HAP-1 (cell line): Measurements from ENCODE around the gene SLC6A8.

ENCODE experiments used
- DNase-seq, 2 experiments: peaks; one replicate each; pipeline ENCODE4 v3.0.0-alpha.2; 2016 to 2020; ENCODE audit warnings: low spot score in 2 of 2
- H3K27me3 ChIP-seq: fragments of 250-450 bp; sonication (Bioruptor Pico); 2 replicates; pipeline ENCODE4 v1.5.1; 2020; ENCODE audit warnings: low read depth, mild to moderate bottlenecking, moderate library complexity
- H3K36me3 ChIP-seq: fragments of 250-450 bp; sonication (Bioruptor Pico); replicated peaks from 2 replicates; pipeline ENCODE4 v1.5.1; 2020; ENCODE audit warnings: mild to moderate bottlenecking
- H3K4me1 ChIP-seq: fragments of 250-450 bp; sonication (Bioruptor Pico); 2 replicates; pipeline ENCODE4 v1.5.1; 2020; ENCODE audit warnings: mild to moderate bottlenecking
- H3K4me3 ChIP-seq: fragments of 250-450 bp; sonication (Bioruptor Pico); 2 replicates; pipeline ENCODE4 v1.5.1; 2020; ENCODE audit warnings: mild to moderate bottlenecking, moderate library complexity
- H3K9me3 ChIP-seq: fragments of 250-450 bp; sonication (Bioruptor Pico); 2 replicates; pipeline ENCODE4 v1.5.1; 2020; ENCODE audit warnings: mild to moderate bottlenecking, moderate library complexity
- in situ Hi-C: fragments of 300-500 bp; cut with MboI; formaldehyde crosslinking; loops from 3 replicates; pipeline ENCODE4 v1.14.3; 2020; ENCODE audit warnings: low sequenced_read_pairs, inconsistent platforms, mixed read lengths

Gene SLC6A8

DNA sequence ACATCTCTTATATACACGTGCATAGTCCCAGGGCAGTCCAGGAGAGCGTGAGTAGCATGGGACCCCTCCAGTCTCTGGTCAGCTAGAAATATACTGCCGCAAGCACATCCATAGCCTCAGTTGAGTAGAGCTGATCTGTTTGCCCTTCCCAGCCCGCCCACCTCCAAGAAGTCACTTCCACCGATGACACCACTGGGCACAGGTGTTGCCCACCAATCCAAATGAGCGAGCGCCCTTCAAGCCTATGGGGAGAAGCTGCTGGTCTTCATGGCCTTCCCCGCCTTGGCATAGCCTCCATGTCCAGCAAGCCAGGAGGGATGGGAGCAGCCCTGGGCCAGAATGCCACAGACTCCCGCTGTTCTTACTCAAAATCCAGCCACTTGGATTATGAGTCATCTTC, 30.6 kb upstream of the SLC6A8 start:
- in situ Hi-C loops, result loop anchor here (25.0 kb wide), 1 partner anchor 695 kb away; no protein-coding TSS in a partner anchor

DNA sequence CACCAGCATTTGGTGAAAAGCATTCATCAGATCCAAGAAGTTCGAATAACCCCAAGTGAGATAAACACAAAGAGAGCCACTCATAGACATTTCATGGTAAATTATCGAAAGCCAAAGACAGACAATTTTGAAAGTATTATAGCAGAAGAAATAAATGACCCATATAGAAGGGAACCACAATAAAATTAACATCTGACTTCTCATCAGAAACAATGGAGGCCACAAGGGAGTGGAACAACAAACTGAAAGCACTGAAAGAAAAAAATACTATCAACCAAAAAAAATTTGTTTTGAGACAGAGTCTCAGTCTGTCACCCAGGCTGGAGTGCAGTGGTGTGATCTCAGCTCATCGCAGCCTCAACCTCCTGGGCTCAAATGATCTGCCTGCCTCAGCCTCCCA, 28.5 kb upstream of the SLC6A8 start:
- H3K36me3 ChIP-seq, result no peaks in the 10 kb centered on the region
- no peaks in the 10 kb centered on the region; the same call in 1 of the 2 replicates for H3K9me3 ChIP-seq
- DNase-seq, result no peak
- H3K27me3 ChIP-seq, result no peaks in the 10 kb centered on the region
- no peaks in the 10 kb centered on the region for H3K4me1 ChIP-seq
- no peak overlapping the region for H3K4me3 ChIP-seq
- in situ Hi-C loops, result loop anchor here (25.0 kb wide), 1 partner anchor 697 kb away; no protein-coding TSS in a partner anchor

More for the DNA sequence above, 30.6 kb upstream of the SLC6A8 start:
- DNase-seq, result no peak
- H3K9me3 ChIP-seq, result no peaks in the 10 kb centered on the region; the same call in 1 of the 2 replicates
- H3K27me3 ChIP-seq, result no peaks in the 10 kb centered on the region
- no peaks in the 10 kb centered on the region for H3K36me3 ChIP-seq
- H3K4me1 ChIP-seq, result no peaks in the 10 kb centered on the region
- no peak overlapping the region for H3K4me3 ChIP-seq

DNA sequence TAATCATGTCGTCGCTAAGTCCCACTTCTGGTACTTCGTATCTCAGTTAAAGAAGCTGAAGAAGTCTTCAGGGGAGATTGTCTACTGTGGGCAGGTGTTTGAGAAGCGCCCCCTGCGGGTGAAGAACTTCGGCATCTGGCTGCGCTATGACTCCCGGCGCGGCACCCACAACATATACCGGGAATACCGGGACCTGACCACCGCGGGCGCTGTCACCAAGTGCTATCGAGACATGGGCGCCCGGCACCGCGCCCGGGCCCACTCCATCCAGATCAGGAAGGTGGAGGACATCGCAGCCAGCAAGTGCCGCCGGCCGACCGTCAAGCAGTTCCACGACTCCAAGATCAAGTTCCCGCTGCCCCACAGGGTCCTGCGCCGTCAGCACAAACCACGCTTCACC, 25.5 kb upstream of the SLC6A8 start:
- DNase-seq, result peak; percentile 60 to 88
- H3K9me3 ChIP-seq, result no peaks in the 10 kb centered on the region; the same call in 1 of the 2 replicates
- no peaks in the 10 kb centered on the region for H3K27me3 ChIP-seq
- no peaks in the 10 kb centered on the region for H3K4me1 ChIP-seq
- in situ Hi-C loops, result loop anchor here (10.0 to 25.0 kb wide), 2 partner anchors 627 to 700 kb away; no protein-coding TSS in a partner anchor
- H3K36me3 ChIP-seq, result no peaks in the 10 kb centered on the region
- no peak overlapping the region for H3K4me3 ChIP-seq

DNA sequence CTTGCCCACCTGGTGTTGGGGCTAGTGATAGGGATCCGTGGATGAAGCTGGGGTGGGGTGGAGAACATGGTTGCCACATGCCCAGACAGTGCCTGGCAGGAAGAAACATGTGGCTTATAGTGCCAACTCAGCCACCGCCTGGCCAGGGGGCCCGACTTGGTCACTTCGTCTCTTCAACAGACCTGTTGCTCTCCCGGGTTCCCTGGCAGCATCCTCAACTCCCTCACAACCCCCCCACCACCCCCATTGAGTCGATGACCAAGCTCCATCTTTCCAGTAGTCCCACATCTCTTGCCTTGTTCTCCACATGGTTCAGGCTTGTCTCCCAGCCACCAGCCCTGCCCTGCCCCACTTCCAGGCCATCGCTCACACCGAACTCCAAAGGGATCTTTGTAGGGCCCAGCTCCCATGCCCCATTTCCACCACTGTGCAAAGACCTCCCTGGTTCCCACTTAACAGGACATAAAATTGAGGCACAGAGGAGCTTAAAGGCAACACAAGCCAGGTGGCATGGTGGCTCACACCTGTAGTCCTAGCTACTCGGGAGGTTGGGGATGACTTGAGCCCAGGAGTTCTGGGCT, 21.9 kb upstream of the SLC6A8 start:
- H3K9me3 ChIP-seq, result no peaks in the 10 kb centered on the region
- H3K27me3 ChIP-seq, result no peaks in the 10 kb centered on the region
- in situ Hi-C loops, result loop anchor here (5.0 to 25.0 kb wide), 3 partner anchors 129 to 704 kb away; no protein-coding TSS in a partner anchor
- peaks cover 2% of the 10 kb centered on the region; the same call in 1 of the 2 replicates for H3K4me1 ChIP-seq
- H3K4me3 ChIP-seq, result no peak overlapping the region
- H3K36me3 ChIP-seq, result no peaks in the 10 kb centered on the region
- DNase-seq, result no peak

DNA sequence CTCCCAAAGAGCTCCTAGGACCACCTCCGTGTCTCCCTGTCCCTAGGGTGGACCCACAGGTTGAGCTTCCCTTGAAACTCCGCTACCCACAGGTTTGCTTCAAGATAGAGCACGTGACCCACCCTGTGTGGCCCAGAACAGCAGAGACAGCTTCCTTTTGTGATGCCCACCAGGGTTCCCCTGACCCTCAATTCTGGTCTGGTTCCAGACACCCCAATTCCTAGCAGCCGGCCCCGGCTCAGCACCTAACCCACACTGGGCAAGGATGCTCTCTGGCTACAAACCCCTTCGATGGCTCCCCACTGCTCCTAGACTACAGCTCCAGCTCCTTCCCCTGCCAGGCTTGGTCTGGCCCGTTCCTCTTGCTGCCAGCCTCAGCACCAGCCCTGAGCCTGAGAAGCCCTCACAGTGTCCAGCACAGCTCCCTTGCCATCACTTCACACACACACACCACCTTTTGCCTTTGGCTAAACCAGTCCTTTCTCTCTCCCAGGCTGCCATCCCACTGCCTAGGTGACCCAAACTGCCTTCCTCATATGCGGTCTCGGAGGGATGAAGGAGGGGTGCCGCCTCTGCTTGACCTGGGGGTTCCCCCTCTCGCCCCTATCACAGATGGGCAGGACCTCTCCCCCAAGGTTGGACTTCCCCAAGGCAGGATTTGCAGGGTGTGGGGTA, 20.3 kb upstream of the SLC6A8 start:
- Histone ChIP-seq H3K27me3 (no peaks in the 10 kb centered on the region), H3K4me3 (peak overlapping the region; percentile 41), H3K9me3 (no peaks in the 10 kb centered on the region), H3K36me3 (no peaks in the 10 kb centered on the region), H3K4me1 (peaks cover 2% of the 10 kb centered on the region; the same call in 1 of the 2 replicates)
- in situ Hi-C loops, result loop anchor here (5.0 to 25.0 kb wide), 3 partner anchors 130 to 705 kb away; no protein-coding TSS in a partner anchor
- no peak for DNase-seq

DNA sequence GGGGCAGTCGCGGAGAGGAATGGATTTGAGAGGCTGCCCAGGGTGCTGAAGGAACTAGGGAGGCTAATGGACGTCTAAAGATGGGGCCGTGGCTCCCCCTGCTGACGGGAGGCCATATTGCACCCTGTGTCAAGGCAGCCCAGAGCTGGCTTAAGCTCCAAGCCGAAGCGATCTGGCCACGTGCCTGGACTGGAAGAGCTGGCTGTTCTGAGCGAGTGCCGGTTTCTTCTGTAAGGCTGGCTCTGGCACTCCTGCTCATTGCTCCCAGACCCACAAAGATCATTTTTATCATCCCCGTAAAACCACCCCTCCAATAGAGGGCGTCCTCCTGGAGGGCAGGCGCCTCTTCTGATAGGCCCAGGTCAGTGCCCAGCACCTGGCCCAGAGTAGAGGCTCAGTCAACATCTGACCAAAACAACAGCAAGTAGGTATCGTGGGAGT, 19.8 kb upstream of the SLC6A8 start:
- in situ Hi-C loops, result loop anchor here (5.0 to 25.0 kb wide), 3 partner anchors 131 to 706 kb away; no protein-coding TSS in a partner anchor
- Histone ChIP-seq H3K4me1 (peaks cover 2% of the 10 kb centered on the region; the same call in 1 of the 2 replicates), H3K4me3 (peak overlapping the region; percentile 41), H3K36me3 (no peaks in the 10 kb centered on the region), H3K27me3 (no peaks in the 10 kb centered on the region), H3K9me3 (no peaks in the 10 kb centered on the region)
- peak; percentile 76 to 96 for DNase-seq

DNA sequence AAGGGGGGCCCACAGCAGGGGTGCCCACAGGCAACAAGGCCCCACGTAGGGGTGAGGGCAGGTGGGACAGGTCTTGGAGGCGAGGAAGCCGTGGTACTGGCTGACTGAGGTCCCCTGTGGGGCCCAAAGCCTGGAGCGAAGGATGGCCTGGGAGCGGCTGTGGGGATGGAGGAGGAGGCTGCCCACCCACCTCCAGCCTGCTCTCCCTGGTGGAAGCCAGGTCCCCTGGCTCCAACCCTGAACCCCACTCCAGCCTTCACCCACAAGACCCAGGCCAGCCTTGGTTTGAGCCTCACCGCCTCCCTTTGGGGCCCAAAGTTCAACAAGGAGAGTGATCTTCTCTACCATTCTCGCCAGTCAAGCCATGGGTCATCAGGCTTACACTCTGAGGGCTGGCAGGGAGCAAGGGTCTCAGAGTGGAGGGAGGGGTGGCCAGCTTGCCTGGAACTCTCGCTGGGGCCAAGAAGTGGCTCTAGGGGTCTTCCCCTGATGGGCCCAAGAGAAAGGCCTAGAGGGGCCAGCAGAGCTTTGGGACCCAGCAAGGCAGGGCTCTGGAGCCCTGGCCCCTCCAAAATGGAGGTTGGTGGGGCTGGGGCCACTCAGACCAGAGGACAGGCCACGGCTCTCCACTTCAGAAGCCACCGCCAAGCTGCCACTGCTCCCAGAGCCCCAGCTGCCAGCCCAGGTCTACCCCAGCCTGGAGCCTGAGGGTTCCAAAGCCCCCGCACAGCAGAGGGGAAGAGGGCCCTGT, 19.1 kb upstream of the SLC6A8 start:
- H3K4me1 ChIP-seq, result peaks cover 2% of the 10 kb centered on the region; the same call in 1 of the 2 replicates
- no peaks in the 10 kb centered on the region for H3K27me3 ChIP-seq
- no peaks in the 10 kb centered on the region for H3K9me3 ChIP-seq
- H3K4me3 ChIP-seq, result no peak overlapping the region
- DNase-seq, result no peak
- in situ Hi-C loops, result loop anchor here (5.0 to 25.0 kb wide), 3 partner anchors 131 to 706 kb away; no protein-coding TSS in a partner anchor
- no peaks in the 10 kb centered on the region for H3K36me3 ChIP-seq

DNA sequence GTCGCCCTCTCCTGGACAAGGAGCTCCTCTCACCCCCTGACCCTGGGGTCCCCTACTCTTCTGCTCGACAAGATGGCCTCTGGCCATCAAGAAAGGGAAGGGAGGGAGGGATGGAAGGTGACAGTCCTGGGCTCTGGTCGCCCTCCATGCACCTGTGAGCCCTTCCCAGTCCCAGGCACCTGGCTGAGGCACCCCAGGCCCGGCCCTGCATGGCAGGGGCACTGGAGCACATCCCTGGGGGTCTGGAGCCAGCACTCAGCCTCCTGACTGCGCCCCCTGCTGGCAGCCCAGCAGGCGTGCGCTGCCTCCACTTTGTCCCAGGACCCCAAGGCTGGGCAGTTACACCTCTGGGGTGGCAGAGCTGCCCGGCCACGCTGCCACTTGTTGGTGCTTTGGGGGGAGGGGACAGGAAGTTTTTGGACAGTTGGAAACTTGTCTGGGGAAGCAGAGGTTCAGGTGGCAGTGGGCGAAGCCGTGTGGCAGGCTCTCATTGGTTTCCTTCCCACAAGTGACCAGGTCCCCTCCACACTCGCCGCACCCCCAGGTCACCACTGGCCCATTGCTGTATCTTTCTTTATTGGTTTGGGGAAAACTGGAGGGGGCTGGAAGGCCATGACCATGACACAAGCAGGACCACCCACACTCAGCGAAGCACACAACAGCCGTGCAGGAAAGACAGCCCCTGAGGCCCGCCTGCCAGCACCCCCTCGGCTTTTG, 18.4 kb upstream of the SLC6A8 start:
- H3K9me3 ChIP-seq, result no peaks in the 10 kb centered on the region
- peaks cover 2% of the 10 kb centered on the region; the same call in 1 of the 2 replicates for H3K4me1 ChIP-seq
- H3K4me3 ChIP-seq, result no peak overlapping the region
- H3K36me3 ChIP-seq, result no peaks in the 10 kb centered on the region
- H3K27me3 ChIP-seq, result peaks cover 4% of the 10 kb centered on the region
- DNase-seq, result peak in 1 of 2 experiments; percentile 81
- in situ Hi-C loops, result loop anchor here (5.0 to 25.0 kb wide), 3 partner anchors 132 to 707 kb away; no protein-coding TSS in a partner anchor

DNA sequence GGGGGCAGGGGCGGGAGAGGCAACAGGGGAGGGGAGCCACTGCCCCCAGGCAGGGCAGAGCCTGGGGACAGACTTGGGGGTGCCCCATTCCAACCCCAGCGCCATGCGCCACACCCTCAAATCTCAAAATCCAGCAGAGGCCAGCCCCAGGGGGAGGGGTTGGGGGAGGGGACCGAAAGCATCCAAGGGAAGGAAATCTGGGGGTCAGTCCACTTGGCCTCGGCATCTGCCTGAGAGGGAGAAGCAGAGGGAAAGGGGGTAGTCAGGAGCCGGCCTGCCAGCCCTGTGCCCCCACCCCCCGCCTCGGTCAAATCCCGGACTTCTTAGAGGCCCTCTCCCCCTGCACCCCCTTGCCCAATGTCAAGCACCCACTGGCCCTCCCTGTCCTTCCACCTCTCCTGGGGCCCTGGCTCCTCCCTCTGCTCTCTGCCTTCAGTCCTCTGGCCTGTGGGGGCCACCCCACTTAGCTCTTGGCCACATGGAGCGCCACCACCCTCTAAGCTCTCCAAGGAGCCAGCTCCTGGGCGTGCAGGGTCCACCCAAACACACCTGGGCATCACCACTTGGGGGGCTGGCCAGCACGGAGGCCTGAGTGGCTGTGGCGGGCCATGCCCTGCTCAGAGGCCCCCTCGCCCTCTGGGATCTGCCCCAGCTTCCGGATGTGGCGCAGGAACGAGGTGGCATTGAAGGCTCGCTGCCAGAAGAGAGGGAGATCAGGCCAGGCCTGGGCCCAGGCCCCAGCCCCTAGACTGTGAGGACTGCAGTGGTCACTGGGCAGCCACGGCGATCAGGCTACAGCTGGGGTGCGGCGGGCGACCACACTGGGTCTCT, 17.6 kb upstream of the SLC6A8 start:
- no peak for DNase-seq
- H3K27me3 ChIP-seq, result peaks cover 4% of the 10 kb centered on the region
- no peaks in the 10 kb centered on the region for H3K9me3 ChIP-seq
- H3K36me3 ChIP-seq, result no peaks in the 10 kb centered on the region
- peaks cover 2% of the 10 kb centered on the region; the same call in 1 of the 2 replicates for H3K4me1 ChIP-seq
- in situ Hi-C loops, result loop anchor here (5.0 to 25.0 kb wide), 3 partner anchors 133 to 708 kb away; no protein-coding TSS in a partner anchor
- H3K4me3 ChIP-seq, result no peak overlapping the region

DNA sequence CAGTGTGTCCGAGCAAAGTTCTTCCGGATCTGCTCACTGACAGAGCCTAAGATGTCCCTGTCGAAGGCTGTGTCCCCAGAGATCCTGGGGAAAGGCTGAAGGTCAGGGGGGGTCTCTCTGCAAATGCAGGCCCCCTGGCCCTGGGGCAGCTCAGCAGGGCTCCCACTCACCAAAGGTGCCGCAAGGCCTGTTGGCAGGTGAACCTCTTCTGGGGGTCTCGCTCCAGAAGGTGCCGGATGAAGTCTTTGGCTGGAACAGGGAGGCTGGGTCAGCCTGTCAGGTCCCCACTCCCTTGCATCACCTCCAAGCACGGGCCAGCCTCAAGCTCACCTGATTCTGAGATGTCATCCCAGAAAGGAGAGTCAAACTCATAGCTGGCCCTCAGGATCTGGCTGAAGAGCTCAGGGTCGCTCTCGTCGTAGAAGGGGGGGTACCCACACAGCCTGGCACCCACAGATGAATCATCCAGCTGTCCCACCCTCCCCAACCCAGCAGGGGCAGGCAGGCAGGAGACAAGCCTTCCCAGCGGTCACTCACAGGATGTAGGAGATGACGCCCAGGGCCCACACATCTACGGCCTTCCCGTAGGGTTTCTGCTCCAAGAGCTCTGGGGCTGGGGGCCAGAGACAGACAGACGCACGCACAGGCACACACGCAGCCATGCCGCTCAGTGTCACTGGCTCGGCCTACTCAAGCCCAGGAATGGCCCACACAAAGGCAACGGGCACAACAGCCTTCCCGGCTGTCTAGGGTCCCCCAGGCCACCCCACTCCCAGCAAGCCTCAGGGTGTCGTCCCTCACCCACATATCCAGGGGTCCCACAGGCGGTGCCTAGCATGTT, 16.8 kb upstream of the SLC6A8 start:
- H3K9me3 ChIP-seq, result no peaks in the 10 kb centered on the region
- no peak overlapping the region for H3K4me3 ChIP-seq
- no peaks in the 10 kb centered on the region for H3K36me3 ChIP-seq
- in situ Hi-C loops, result loop anchor here (25.0 kb wide), 1 partner anchor 709 kb away; no protein-coding TSS in a partner anchor
- H3K4me1 ChIP-seq, result peaks cover 2% of the 10 kb centered on the region; the same call in 1 of the 2 replicates
- no peak for DNase-seq
- peaks cover 4% of the 10 kb centered on the region for H3K27me3 ChIP-seq

DNA sequence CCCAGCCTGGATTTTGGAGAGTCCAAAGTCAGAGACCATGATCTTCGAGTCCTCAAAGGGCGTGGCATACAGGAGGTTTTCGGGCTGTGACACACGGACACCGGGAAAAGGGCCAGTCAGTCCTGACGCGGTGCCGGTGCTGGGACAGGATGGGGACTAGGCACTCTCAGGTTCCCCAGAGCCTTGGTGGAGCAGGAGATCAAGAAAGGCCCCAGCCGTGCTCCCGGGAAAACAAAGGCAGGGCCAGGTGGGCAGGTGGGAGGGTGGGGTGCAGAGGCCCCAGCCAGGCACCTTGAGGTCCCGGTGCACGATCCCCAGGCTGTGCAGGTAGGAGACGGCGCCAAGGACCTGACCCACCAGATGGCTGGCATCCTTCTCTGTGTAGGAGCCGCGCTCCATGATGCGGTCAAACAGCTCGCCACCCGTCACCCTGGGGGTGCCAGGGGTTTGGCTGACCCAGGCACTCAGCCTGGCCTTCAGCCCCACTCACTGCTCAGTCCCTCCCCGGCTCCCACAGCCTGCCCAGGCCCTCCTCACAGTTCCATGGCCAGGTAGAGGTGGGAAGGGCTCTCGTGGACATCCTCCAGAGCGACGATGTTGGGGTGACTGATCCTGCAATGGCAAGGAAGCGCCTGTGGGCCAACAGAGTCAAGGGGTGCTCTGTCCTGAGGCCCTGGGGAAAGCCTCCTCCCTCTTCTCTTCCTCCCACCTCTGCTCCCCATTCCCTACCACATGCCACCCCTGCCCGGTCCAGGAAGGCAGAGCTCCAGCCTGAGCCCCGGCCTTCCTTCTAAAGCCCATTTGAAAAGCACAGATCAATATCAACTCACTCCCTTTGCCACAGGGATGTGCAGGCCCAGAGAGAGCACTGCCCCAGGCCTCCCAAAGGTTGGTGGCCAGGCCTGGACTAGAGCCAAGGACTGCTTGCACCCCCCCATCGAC, 15.9 kb upstream of the SLC6A8 start:
- H3K4me1 ChIP-seq, result peaks cover 2% of the 10 kb centered on the region; the same call in 1 of the 2 replicates
- no peak for DNase-seq
- in situ Hi-C loops, result loop anchor here (25.0 kb wide), 1 partner anchor 710 kb away; no protein-coding TSS in a partner anchor

More for the DNA sequence above, 15.9 kb upstream of the SLC6A8 start:
- H3K36me3 ChIP-seq, result no peaks in the 10 kb centered on the region
- no peaks in the 10 kb centered on the region for H3K9me3 ChIP-seq
- no peak overlapping the region for H3K4me3 ChIP-seq
- peaks cover 4% of the 10 kb centered on the region for H3K27me3 ChIP-seq
